Fibroblast of skin of right quadriceps (primary cell): Measurements from ENCODE around the gene TEAD1.

Experiments
- DNase-seq: peaks from one replicate; pipeline ENCODE4 v3.0.0-alpha.2; 2013

TEAD1 gene

DNA sequence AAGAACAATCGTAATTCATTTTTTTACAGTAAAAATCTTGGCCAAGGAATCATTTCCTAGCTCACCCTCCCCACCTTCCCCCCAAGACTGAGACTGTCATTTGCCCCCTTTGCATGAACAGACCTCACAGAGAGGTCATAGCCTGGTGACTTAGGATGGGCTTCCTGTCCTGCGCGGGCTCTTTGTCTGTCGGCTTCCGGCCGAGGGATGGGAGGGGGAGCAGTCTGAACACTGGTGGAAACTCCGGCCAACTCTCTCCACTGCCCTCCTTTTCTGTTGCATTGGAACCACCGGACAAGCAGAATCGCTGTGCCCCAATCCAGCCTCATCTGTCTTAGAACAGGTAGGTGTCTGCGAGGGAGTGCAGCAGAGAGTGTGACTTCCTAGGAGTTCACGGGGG lies 41.7 kb downstream of the TEAD1 start:
- no peak for DNase-seq

DNA sequence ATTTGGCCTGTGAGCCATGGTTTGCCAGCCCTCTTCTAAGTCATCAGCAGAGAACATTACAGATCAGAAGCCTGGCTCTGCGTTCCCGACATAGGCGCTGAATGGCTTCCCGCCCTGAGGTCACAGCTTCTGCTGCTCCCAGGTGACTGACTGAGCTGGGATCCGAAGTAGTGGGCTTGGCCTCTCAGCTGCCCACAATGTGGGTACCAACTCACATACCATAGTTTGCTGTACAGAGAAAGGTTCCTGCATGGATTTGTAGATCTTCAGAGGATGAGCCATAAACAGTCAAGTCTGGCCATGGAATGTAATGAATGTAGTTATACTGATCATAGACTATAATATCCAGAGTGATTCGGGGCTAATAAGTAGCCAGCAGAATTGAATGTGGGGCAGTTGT lies 42.6 kb downstream of the TEAD1 start:
- no peak for DNase-seq

DNA sequence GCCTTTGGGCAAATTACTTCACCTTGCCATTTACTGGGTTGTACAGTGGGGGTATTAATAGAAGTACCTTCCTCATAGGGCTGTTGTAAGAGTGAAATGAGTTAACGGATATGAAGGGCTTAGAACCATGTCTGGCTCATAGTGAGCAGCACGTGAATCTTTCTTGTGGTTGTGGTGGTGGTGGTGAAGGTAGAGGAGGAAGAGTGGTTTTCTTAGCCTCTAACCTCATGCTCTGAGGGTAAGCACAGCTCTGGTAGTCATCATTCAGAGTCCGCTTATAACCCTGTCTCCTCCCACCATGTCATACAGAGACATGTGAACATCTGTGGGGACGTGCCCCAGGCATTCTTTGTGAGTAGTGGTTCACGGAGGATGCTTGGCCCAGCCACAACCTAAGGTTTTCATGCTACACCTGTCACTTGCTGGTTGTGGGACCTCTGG lies 43.6 kb downstream of the TEAD1 start:
- DNase-seq, result no peak

DNA sequence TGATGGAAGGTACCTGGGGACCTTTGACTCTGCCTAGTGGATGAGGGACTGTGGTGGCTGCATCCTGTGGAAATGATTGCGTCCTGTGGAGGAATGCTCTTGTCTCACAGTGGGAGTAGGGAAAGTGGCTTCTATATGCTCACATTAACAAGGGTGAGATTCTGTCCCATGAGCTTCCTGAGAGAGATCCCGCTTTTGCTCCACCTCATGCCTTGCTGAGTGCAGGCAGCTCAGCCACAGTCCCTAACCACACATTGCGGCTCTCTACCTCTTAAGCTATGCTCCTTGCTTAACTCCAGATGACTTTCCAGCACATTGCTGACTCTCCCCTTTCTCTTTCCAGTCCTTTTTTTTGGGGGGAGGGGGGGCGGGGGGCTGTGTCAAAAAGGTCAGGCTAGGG lies 45.0 kb downstream of the TEAD1 start:
- peak; percentile 45 for DNase-seq

DNA sequence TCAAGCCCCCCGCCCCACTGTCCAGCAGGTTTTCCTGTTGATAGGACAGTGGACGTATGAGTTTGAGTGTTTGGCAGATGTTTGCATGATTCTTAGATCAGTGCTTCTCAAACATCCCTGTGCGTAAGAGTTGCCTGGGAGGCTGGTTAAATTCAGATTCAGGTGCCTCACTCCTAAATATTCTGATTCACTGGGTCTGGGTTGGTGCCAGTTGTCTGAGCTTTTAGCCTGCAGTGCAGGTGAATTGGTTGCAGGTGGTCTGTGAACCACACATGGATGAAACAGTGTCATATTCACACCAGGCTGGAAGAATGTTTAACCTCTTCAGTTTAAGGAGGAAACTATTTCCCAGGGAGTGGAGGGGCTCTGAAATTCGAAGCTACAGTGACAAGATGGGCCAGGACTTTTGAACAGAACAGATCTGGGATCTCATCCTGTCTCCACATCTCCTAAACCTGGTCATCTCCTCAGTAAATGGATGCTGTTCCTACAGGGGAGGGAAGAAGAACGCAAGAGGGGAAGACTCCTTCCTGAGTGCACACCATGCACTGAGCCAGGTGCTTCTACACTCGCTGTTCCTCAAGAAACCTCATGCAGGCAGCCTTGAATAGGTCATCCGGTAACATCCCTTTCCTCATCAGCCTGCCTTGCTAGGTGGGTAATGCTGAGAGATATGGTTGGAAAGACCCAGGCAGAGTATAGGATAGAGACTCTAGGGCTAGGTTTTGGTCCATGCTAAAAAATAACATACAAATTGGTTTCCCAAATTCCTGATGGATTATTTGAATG lies 47.8 kb downstream of the TEAD1 start:
- DNase-seq, result no peak

DNA sequence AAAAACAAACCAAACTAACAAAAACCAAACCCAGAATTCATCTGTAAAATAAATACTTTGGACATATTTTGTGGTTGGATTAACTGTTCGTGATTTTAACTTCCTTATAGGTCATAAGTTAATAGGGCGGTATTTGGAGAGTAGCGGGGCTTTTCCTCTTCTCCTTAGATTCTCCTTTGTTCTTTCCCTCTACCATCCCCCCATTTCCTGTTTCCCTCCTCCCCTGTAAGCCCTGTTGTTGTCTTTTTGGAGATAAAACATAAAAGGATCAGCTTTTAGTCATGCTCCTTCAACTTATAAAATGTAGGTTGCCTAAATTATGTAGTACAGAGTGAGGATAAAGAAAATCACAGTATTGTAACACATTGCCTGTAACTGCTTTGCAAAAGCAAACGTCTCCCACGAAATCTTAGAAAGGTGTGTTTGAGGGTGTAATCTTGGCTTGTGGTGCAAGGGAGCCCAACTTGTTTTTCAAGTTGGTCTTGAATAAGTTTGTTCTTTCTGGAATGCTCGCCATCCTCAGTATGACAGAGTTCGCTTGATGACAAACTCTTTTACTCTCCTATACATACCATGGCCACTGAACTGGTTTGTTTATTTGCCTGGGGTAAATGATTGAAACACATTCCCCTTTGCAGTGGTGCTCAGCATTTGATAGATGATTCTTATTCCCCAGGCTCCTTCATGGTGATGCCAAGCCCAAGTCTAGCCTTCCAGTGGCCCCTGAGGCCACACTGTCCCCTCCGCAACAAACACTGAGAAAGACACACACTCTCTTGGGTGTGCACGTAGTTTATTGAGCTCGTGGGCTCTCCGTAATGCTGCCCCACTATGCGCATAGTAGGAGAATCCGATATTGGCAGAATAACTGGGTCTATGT lies 49.4 kb downstream of the TEAD1 start:
- DNase-seq, result peak; percentile 41

DNA sequence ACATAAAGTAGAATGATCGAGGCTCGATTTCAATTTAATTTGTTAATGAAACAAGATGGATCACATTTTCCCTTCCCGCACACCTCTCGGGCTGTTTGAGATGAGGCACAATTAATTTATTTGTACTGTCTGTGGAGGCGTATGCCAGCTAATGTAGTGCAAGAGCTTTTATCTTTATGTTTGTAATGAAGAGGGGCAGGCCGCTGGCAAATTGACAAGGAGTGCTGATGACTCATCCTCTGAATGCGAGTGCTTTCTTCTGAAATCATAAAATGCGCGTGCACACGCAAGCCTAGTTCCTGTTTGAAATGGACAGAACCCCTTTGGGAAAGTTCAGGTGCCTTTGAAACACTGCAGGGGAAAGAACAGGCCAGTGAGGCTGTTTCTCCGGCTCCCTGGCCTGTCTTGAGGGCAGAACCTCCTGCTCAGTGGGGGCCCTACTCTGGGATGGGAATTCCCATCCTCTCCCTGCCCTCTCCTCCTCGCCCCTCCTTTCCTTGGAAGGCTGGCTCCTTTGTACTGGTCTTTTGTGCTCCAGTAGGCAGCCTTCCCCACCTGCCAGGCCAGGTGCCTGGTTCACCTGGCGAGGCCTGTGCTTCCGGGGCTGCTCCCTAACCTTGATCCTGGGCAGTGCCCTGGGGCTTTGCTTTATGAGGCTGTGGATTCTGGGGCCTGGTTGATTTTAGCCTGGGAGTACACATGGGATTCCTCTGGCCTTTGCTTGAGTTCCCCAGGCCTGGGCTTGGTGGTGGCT lies 50.3 kb downstream of the TEAD1 start:
- DNase-seq, result peak; percentile 90

DNA sequence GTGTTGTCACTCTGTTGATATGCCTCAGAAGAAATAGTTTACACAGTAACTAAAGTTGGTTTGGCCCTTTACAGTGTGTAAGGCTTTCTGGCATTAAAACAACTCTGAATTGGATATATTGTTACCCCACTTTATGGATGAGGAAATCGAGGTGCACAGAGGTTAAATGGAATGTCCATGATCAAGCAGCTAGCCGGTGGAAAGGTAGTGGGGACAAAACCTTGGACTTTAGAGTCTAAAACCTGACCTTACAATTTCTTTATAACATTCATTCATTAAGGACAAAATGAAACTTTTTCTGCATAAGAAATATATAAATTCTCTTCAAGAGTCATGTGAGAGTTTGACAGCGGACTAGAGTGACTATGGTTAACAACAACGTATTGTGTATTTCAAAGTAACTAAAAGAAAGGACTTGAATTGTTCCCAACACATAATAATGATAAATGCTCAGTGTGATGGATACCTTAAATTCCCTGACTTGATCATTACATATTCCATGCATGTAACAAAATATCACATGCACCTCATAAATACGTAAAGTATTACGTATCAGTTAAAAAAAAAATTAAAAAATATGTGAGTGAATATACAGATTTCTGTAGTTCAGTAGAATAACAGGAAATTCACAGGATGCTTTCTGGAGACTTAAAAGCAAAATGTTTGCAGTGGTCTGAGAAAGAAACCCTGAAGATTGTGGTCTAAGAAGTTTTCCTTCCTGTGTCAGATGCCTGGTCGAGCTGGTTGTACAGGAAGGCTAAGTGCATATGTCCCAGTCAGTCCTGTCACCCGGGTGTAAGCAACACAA lies 51.0 kb downstream of the TEAD1 start:
- no peak for DNase-seq

DNA sequence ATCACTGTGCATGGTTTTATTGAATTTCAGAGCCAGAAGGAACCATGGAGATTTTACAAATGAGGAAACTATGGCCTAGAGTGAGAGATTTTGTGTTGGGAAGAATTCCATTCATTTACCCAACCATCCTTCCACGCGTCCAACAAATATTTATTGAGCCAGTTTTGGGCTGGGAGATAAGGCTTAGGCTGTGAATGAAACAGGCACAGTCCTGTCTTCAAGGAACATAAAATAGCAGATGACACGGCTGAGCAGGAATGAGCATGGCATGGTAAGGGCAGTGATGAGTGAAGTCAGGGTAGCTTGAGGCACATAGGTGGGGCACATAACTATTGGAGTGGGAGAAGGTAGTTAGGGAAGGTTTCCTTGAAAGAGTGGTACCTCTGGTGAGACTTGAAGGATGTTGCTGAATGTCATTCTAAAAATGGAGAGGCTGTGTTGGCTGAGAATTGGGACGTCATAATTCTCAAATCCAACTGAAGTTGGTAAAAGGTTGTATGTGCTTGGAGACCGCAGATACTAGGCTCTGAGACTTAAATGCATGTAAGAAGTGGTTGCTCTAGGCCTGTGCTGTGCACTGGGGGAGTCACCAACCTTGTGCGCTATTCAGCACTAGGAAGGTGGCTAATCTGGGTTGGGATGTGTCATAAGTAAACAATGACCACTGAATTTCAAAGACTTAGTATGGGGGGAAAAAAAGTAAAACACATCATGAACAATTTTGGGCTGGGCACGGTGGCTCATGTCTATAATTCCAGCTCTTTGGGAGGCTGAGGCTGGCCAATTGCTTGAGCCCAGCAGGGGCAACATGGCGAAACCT lies 51.9 kb downstream of the TEAD1 start:
- DNase-seq, result peak; percentile 34

DNA sequence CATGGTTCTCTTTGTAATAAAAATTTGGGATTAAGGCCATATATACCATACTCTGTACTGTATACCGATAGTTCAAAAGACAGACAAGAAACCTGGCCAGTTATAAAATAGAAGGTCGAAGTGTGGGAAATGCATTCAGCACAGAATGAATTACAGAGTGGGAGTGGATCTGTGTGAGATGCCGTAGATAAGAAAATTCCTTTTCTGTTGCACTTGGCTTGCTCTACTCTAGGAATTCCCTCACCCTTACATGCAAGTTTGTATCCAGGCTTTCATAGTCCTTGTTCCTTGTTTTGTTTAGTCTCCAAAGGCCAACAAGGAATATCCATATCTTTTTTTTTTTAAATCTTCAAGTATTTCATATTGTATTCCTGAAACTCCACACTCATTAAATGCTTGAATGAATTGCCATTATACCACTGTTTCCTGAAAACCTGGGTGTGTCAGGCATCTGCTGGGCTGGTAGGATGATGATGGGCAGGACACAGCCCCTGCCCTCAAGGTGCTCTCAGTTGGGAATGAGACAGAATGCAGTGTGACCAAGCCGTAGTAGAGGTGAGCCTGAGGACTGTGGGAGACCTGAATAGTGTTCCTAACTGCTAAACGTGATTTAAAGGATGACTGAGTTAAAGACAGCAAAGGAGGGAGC lies 53.5 kb downstream of the TEAD1 start:
- DNase-seq, result peak; percentile 32

DNA sequence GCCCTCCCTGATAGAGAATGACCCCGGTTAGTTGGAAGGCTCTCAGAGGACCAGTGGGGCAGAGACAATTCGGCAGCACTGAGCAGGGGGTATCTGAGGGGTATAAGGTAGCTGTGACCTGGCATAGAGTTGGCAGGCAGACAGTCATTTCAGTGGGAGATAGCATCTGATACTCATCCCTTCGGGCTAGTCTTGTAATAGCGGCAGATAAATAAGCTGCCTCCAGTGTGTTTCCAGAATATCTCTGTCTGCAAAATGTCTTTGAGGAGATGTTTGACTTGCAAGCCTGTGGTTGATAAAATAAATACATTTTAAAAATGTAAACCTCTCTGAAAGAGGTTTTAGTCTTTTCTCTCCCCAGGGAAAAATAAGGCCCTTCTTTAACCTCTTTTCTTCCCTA lies 54.2 kb downstream of the TEAD1 start:
- DNase-seq, result no peak

DNA sequence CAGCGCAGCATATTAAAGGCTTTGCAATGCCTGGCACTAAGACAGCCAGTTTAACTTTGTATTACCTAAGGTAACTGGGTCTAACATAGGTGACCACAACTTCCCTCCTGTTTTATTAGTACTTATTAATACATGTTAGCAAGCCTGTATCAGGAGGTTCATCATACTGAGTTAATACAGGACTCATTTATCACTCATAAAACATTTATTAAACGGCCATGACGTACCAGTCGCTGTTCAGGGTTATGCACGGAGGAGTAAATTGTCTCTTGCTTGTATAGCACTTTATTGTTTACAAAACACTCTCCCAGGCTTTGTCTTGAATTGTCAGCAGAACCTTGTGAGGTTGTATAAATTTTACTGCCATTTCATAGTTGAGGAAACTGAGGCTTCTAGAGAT lies 55.7 kb downstream of the TEAD1 start:
- no peak for DNase-seq

DNA sequence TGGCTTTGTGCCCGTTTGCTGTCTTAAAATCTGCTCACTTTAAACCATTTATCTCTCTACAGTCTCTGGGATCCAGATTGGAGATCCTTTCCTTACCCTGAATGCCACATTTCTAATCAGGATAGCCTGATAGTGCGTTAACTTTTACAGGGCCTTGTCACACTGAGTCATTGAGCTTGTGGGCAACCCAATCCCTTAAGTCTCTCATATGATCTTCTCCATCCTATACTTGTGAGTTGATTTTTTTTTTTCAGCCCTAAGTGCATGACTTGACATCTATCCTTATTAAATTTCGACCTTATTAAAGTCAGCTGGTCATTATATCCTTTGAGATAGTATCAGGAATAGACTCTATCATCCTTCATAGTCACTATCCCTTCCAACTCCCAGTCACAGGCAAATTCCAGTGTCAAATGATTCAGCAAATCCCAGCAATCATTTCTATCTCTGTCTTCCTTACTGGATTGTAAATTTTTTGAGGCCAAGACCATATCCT lies 57.7 kb downstream of the TEAD1 start:
- peak; percentile 52 for DNase-seq

DNA sequence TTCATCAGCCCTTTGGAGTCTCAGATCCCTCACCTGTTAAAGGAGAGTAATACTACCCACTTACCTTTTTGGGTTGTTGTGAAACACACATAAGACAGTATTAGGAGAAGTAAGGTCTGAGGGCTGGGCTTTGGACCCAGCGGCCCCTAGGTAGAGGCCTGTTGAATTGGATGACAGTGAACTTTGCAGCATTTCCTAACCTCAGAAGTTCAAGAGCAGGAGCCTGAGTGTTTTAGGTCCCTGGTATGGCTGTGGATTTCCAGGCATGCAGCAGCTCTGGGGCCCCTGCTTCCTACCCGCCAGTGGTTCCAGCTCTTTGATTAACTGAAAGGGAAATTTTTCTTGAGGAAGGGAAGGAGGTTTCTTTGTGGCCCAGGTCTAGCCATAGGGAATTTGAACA lies 58.9 kb downstream of the TEAD1 start:
- DNase-seq, result no peak

DNA sequence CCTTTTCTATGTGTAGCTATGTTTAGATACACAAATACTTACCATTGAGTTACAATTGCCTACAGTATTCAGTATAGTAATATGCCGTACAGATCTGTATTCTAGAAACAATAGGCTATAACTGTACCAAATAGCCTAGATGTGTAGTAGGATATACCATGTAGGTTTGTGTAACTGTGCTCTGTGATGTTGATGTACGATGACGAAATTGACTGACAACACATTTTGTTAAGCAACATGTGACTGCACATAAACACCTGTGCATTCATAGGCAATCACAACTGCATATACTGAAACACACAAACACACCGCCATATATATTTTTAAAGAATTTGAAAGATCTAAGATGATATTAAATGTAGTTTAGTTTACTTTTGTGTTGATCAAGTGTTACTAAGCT lies 60.4 kb downstream of the TEAD1 start:
- DNase-seq, result no peak

DNA sequence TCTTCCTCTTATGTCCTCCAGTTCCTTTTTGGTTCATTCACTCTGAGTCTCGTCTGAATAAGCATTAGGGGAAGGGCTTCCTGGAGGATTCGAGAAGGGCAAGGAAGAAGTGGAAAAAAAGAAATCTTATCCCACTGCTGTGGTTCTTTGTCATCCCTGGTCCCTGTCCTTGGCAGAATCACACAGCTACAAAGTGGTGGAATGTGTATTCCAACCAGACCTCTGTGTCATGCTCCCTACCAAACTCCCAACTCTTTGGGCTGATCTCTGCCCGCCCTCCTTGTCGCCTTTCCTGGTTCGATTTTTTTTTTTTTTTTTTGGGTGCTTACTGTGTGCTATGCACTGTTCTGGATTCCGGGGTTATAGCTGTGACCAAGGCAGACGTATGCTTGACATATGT lies 61.0 kb downstream of the TEAD1 start:
- DNase-seq, result no peak

DNA sequence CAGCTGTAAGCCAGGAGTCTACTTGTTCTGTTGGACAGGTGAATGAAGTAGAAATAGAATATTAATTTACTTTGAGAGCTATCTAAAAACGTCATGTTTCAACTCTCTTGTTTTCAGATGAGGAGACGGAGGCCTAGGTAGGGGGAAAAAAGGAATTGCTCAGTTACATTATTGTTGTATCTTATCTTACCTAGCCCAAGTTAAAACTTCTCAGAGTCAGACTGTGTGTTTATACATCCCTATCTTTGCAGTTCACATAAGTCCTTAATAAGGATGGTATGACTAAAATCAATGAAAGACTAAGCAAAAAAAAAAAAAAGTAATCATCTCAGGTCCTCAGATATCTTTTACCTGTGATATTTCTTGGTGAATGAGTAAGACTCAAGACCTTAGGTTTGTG lies 62.8 kb downstream of the TEAD1 start:
- no peak for DNase-seq

DNA sequence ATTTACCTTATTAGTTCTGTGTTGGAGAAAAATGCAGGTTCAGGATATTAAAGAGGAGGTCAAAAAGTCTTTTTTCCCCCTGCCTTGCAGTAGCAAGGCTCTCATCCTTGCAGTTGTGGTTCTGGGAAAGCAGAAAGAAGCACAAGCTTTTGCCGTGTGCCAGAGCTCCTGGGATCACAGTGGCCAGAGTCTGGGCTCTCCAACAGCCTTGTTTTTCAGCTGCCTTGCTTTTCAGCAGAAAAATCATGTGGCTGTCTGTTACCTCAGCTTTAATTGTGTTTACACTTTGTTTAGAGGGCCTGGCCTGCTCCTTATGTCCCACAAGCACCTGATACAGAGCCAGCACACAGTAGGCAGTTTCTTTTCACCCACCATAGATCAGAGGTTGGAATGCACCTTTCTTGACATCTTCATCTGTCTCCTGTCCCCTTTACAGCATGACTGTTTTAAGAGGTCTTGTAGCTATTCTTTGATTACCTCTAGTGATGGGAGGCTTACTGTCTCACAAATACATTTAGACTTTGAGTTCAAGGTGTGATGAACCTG lies 67.5 kb downstream of the TEAD1 start:
- DNase-seq, result no peak

DNA sequence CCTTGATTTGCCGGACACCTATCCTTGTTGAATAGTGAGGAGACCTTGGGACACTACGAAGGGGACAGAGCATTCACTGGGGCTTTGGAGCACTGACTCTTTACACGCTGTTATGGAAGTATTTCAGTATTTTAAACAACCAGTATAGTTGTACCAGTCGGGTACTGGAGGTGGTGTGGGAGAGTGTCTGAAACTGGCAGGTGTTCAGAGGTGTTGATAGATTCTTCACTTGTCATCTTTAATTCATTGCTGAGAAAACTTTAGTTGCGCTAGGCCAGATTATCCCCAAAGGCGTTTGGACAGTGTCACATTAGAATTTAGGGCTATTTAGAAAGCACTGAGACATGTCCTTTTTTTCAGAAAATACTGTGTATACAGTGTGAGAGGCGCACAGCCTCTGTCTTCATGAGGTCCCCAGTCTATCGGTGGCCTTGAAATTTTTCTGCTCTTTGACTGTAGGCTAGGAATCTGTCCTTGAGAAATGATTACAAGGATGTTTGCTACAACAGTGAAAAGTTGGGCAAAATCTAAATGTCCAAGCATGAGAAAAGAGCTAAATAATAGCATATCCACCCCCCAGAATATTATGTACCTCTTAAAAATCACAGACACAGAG lies 69.7 kb downstream of the TEAD1 start:
- no peak for DNase-seq
